Gastroesophageal sphincter (tissue), 3 donors: ENCODE data around the gene SNED1.

ENCODE experiments used
- CTCF ChIP-seq, 4 experiments: fragments of 200-600 bp in 2 of 4; fragments of 450-650 bp in 2 of 4; sonication (generic) in 1 of 4; IDR thresholded peaks; one replicate each; pipeline ENCODE4 v1.5.1; 2017 to 2019; ENCODE audit warnings: antibody characterized with exemption in 4 of 4, mild to moderate bottlenecking in 2 of 4, moderate library complexity in 2 of 4
- EP300 ChIP-seq: sonication (generic); formaldehyde crosslinking; IDR thresholded peaks from one replicate; pipeline ENCODE4 v1.6.1; 2017; ENCODE audit warnings: antibody characterized with exemption, mild to moderate bottlenecking
- POLR2A ChIP-seq, 2 donors: fragments of 450-650 bp; IDR thresholded peaks; one replicate each; pipeline ENCODE4 v1.6.1; 2017; ENCODE audit warnings: antibody characterized with exemption in 2 of 2, mild to moderate bottlenecking in 2 of 2, moderate library complexity in 1 of 2
- POLR2AphosphoS5 ChIP-seq: sonication (generic); formaldehyde crosslinking; IDR thresholded peaks from one replicate; pipeline ENCODE4 v1.6.1; 2017; ENCODE audit warnings: antibody characterized with exemption

- TF ChIP-seq CTCF (IDR thresholded peaks at IDR 0.05) (no peak), EP300 (no peak), POLR2A (IDR thresholded peaks at IDR 0.05) (no peak), POLR2AphosphoS5 (no peak)
Measured at GRCh38 chr2:241051578-241052487, 53.4 kb downstream of the SNED1 start.
